ENCODE data around the gene ACTBL2.

The ACTBL2 gene

GRCh38 chr5:57458443-57458842 lies 24.2 kb downstream of the ACTBL2 start:
- no peak for TF ChIP-seq CTCF (IDR thresholded peaks at IDR 0.05)

GRCh38 chr5:57456531-57457135 lies 26.0 kb downstream of the ACTBL2 start:
- no peak for TF ChIP-seq CTCF (IDR thresholded peaks at IDR 0.05)

DNA sequence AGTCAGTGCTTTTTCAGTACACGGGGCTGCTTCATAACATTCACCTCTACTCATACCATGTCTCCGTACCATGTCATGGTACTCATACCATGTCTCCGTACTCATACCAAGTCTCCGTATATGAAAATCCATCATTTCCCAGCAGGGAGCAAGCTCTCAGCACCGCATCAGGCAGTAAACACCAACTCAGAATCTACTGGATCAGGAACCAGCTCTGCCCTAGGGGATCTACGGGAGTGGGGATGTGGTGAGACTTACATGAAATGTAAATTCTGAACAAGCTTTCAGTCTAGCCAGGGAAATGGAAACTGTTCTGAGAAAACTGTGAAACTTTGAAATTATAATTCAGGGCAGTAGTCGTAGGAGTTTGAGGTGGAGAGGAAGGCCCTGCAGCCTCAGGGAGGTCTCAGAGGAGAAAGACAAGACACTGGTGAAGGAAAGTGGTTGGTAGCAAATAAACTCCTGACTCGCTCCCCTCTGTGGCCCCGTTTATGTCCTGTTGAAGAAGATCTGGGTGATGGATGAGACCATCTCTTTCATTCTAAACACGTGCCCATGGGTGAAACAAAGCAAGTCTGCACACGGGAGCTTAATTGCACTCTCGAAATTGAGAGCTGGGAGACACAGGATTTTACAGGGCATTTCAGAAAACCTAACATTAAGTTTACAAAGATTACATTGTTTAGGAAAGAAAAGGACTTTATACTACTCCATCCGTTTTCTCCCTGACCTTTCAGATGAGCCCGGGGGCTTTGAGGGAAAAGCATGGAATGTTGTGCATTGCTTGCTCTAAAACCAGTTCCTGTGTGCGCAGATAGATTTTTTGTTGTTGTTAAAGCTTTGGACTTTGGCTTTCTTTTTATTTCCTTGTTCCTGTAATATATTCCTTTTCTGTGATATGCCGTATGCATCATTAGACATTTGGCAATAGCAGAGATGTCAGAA lies 26.8 kb downstream of the ACTBL2 start:
- TF ChIP-seq CTCF (IDR thresholded peaks at IDR 0.05) = no peak

DNA sequence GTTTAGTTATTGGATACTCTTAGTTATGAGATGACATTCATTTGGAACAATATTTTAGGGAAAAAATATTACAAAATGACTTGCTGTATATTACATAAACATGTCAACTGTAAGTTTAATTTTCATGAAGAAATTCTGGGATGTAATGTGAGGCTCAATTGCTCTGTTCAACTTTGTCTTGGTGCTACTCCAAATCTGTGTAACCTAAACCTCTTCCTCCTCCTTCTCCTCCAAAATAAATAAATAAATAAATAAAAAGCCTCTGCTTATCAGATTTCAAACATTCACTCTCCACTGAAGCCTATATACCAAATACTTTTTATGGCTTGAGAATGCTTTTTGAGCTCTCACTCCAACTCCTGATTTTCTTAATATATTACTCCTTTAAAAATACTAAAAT lies 27.7 kb downstream of the ACTBL2 start:
- TF ChIP-seq CTCF (IDR thresholded peaks at IDR 0.05) = no peak

GRCh38 chr5:57453728-57454127 lies 28.9 kb downstream of the ACTBL2 start:
- no peak for TF ChIP-seq CTCF (IDR thresholded peaks at IDR 0.05)

DNA sequence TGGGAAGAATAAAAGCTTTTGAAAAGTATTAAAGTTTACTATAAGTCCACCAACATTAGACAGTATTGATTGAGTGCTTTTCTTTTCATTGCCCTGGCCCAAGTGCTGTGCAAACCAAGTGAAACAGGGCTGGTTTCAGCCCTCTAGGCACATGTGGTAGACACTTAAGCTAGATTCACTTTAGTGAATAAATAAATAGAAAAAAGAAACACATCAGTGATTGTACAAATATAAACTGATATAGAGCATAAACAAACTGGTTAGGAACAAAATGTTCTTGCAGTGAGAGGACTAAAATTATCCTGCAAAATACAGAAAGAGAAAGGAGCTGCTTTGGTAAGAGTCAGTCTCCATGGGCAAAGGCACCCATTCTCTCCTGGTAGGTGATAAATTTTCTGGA lies 29.7 kb downstream of the ACTBL2 start:
- TF ChIP-seq CTCF (IDR thresholded peaks at IDR 0.05) = no peak

DNA sequence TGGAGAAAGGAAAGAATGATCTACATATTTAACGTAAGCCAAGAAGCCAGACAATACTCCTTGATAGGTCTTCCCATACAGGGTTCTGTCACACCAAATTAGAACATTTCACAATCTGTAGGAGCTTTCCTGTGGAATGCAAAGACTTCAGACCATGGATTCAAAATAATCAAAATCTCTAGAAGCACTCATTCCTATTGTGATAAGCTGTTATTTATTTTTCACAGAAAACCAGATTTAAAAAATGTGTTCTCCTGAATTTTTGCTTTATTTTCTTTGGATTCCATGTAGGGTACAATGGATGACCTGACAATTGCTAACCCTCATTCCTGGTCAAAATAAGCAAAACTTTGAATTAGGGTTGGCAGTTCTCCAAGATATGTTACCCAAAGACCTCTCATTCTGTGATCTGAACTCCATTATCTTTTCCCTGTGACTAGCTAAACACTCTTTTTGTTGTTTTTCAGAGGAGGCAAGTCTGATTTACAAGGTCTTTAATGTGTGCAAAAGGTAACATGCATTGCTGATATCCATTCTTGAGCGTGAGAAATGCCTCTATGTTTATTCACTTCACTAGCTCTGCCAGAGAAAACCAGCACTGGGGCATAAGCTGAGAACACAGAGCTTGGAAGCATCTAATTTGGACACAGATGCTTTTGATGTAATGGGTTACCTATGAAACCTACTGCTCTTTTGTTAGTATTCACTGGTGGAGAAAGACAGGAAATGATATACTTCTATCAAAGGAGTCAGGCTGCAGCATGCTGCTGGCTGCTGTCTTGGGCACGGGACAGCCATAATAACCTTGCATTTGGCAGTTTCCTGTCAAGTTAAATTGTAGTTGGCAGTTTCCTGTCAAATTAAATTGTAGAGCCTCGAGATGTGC lies 31.4 kb downstream of the ACTBL2 start:
- TF ChIP-seq CTCF (IDR thresholded peaks at IDR 0.05) = no peak

Measured in LNCAP (cell line).